GM18858 (cell line): ENCODE data around the gene AFMID.

Experiments
- ATAC-seq: cut with Tn5 transposase; IDR thresholded peaks from one replicate; pipeline ENCODE4 v1.9.1; 2021; ENCODE audit not compliant: unreplicated experiment

The AFMID gene

DNA sequence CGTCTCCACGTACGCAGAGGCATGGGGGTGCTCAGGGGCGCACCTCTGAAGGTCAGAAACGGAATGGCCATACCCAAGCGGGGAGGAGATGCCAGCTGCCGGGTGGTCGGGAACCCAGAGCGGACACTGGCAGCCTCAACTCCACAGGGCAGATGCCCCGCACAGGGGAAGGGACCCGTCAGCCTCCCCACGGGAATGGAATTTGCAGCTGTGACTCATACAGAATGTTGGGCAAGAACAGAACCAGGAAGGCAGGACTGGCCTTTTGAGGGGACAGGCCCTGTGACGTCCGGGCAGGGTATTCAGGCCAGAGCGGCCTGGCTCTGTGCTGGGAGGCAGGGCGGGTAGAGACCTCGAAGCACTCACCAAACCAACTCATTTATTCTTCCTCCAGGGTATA lies 7.8 kb upstream of the AFMID start:
- ATAC-seq: no peak

DNA sequence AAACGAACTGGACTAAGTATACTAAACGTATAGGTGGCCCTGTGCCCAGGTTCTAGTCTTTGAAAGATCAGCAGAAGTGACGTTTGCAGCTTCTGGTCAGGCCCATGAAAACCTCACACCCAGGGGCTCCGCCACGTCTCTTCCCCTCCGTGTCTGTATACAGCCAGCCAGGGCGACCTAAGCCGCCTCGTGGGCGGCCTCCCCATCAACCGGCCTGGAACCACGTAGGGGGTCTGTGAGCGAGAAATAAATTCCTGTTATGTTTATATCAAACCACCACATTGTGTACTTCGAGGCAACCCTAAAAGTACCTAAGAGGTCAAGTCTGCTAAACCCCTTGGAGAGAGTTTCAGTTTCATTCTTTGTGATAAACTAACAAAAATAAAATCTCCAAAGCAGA lies 7.1 kb upstream of the AFMID start:
- no peak for ATAC-seq

DNA sequence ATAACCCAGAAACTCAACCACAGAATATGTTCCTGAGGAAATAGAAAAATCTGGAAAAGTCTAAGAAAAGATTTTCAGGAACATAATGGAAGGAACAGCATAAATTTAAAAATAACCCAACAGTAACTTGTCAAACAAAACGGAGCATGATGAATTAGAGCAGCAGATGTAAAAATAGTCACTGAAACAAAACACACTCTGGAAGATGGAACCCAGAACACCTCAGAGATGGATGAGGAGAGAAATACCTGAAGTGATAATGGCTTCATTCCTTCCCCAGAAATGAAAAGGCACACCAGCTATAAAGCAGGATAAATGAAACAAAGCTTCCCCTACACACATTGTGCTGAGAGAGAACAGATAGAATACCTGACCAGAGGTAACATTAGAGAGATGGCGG lies 6.7 kb upstream of the AFMID start:
- ATAC-seq: no peak

DNA sequence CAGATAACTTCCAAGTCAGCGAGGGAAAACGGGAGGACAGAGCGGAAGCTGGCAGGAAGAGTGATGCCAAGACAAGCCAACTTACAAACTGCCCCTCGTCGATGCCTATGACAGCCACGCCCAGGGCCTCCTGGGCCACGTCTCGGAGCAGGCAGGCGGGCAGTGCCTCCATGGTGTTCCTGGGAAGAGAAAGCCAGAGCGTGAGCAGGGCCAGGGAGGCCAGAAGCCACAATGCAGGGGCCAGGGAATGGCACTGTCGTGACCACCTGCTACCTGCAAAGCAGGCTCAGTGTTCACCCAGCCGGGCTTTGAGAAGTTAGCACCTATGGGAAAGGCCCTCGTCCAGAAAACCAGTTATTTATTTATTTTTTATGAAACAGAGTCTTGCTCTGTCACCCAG lies 4.7 kb upstream of the AFMID start:
- ATAC-seq: no peak

- no peak for ATAC-seq
Observed at GRCh38 chr17:78183916-78184315, 3.2 kb upstream of the AFMID start.

- ATAC-seq: no peak
Observed at GRCh38 chr17:78184351-78184750, 2.8 kb upstream of the AFMID start.

DNA sequence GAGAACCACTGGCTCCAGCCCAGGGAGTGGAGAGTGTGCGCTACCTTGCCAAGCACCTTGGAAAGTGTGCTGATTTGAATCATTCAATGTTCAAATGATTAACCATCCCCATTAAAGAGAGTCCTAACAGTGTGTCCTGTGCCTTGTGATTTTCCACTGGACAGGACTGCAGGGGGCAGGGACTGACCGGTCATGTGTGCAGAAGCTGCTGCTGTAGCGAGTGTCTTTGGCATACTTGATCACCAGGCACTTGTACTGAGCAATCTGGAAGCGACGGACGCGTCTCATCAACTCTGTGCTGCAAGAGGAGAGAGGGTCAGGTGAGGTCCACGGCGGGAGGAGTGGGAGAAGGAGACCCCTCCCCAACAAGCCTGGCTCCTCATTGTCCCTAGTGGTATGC lies 2.3 kb upstream of the AFMID start:
- ATAC-seq: no peak

DNA sequence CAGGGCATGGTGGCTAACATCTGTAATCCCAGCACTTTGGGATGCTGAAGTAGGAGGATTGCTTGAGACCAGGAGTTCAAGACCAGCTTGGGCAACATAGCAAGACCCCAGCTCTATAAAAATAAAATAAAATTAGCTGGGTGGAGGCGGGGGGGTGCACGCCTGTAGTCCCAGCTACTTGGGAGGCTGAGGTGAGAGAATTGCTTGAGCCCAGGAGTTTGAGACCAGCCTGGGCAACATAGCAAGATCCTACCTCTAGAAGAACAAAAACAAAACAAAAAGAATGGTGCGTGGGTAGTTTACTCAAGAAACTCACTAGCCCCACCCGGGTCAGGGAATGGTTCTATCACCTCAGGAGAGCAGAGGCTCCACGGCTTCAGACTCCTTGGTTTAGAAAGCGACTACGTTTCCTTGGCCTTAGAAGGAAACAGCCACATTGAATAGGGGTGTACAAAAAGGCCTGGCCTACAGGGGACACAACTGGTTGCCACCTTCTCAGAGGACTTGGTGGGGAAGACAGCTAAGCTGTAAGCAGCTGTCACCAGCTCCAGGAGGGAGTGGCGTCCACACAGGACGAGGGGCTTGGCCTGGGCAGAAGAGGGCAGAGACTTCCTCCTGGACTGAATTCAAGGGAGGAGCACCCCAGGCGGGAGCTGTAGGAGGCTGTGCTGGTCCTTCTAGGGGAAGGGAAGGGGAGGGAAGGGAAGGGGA lies 1.0 kb upstream of the AFMID start:
- ATAC-seq: no peak

DNA sequence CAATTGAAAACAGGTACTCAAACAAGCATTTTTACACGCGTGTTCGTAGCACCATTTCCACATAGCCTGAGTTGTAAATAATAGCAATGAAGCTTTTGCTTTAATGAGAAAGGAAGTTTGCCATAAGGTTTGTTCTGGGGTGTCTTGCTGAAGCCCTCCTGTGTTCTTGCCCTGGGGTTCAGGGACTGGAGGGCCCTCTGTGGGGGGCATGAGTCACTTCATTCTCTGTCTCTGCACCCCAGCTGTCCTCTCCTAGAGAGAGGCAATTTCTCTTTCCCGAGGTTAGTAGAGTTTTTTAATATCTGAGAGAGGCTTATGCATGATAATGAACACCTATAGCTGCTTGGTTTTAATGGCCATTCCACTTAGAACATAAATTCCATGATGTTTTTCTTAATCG lies 9.6 kb downstream of the AFMID start:
- ATAC-seq: no peak

GRCh38 chr17:78197147-78197832 lies 10.1 kb downstream of the AFMID start:
- no peak for ATAC-seq

DNA sequence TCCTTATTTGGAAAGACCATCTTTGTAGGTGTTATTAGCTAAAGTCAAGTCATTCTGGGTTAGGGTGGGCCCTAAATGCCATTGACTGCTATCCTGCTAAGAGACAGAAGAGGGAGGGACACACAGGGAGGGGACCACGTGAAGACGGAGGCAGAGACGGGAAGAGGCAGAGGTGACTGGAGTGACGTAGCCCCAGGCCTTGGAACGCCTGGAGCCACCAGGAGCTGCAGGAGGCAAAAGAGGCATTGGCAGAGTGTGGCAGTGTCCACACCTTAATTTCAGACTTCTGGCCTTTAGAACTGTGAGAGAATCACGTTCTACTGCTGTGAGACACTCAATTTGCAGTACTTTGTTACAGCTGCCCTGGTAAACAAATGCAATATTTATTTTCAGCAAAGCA lies 13.3 kb downstream of the AFMID start:
- no peak for ATAC-seq

- no peak for ATAC-seq
Observed at GRCh38 chr17:78202666-78203065, 15.5 kb downstream of the AFMID start.

GRCh38 chr17:78204387-78205123 lies 17.4 kb downstream of the AFMID start:
- no peak for ATAC-seq

DNA sequence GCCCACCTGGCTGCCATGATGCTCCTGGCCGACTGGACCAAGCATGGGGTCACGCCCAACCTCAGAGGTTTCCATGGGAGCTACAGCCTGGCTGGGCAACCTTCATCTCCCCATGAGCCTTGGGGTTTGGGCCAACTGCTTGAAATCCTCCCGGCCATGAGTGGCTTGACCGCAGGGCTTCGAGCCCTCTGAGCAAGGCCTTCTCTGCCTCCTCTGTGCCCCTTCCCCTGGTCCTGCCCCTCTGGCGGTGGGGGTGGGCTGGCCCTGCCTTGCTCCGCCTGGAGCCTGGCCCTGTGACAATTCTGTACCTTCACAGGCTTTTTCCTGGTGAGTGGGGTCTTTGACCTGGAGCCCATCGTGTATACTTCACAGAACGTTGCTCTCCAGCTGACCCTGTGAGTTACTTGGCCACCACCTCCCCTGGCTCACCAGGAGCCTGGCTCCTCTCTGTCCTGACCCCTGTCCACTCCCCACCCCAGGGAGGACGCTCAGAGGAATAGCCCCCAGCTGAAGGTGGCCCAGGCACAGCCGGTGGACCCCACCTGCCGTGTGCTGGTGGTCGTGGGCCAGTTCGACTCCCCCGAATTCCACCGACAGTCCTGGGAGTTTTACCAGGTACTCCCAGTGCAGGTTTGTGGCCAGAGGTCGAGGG lies 18.1 kb downstream of the AFMID start:
- ATAC-seq: no peak

GRCh38 chr17:78206298-78206697 lies 19.1 kb downstream of the AFMID start:
- no peak for ATAC-seq

DNA sequence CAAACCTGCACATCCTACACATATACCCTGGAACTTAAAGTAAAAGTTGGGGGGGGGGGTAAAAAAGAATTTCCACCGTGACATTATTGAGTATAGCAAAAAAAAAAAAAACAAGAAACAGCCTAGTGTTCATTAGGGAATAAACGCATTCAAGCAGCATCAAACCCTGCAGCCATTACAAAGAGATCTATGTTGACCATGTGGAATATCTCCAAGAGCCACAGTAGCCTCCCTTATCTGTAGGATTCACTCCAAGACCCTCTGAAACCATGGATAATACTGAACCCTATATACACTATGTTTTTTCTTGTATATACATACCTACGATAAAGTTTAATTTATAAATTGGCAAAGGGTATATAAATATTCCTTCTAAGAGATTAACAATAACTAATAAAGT lies 21.3 kb downstream of the AFMID start:
- no peak for ATAC-seq

DNA sequence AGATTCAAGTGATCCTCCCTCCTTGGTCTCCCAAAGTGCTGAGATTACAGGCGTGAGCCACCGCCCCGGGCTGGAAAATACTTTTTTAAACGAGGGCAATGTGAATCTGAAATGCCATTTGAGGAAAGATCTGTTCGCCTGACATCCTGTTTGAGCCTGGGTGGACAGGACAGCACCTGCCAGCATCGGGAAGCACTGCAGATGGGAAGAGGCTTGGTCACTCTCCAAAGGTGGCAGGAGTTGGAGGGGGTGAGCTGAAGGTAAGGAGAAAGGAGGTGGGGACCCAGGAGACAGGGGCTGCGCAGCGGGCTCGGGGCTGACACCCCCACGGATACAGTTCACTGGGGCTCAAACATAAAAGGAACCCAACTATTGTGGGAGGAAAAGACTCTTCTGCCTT lies 22.9 kb downstream of the AFMID start:
- no peak for ATAC-seq

DNA sequence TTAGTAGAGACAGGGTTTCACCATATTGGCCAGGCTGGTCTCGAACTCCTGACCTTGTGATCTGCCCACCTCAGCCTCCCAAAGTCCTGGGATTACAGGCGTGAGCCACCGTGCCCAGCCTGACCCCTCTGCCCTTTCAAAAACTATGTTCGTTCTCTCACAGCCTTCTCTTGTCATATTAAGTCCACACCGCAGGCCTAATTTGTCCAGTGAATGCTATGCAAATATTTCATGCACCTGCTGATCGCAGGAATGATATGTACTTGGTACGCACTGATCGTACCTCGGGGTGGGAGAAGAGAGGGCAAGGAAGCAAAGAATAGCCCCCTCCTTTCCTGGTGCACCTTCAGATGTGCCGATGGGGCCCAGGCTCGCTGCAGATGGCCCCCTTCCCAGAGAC lies 23.9 kb downstream of the AFMID start:
- no peak for ATAC-seq

- peak; percentile 44 for ATAC-seq
Observed at GRCh38 chr17:78214016-78214705, 27.0 kb downstream of the AFMID start, which contains the start of gene BIRC5. Gene BIRC5, plus strand, starts transcription at chr17:78214253. Its CDS starts 64 bp downstream, at chr17:78214317.

DNA sequence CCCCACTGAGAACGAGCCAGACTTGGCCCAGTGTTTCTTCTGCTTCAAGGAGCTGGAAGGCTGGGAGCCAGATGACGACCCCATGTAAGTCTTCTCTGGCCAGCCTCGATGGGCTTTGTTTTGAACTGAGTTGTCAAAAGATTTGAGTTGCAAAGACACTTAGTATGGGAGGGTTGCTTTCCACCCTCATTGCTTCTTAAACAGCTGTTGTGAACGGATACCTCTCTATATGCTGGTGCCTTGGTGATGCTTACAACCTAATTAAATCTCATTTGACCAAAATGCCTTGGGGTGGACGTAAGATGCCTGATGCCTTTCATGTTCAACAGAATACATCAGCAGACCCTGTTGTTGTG lies 27.5 kb downstream of the AFMID start:
- no peak for ATAC-seq
